ENCODE results near the gene PCNX3.
A peak's percentile ranks its signal among the peaks of the same experiment; 100 is the strongest.
"Not testable (repeated sequence)": the region's sequence is repeated elsewhere in the genome, so short reads cannot be mapped to it uniquely, and the experiment has no call there.

Gene PCNX3

GRCh38 chr11:65661599-65662246, 46.1 kb downstream of the PCNX3 start:
- no peak for DNase-seq
- TF ChIP-seq POLR2A (IDR thresholded peaks at IDR 0.05; ENCODE audit: low read length) (no peak), GATA1 (IDR thresholded peaks at IDR 0.05; ENCODE audit: low read depth, low read length) (no peak)

GRCh38 chr11:65662247-65662798, 46.7 kb downstream of the PCNX3 start:
- TF ChIP-seq POLR2A (IDR thresholded peaks at IDR 0.05; ENCODE audit: low read length) (no peak), GATA1 (IDR thresholded peaks at IDR 0.05; ENCODE audit: low read depth, low read length) (no peak)
- no peak for DNase-seq

- TF ChIP-seq GATA1 (IDR thresholded peaks at IDR 0.05; ENCODE audit: low read depth, low read length) (no peak), POLR2A (IDR thresholded peaks at IDR 0.05; ENCODE audit: low read length) (peak; percentile 83)
- DNase-seq, result peak; percentile 94 to 97
Measured at GRCh38 chr11:65662799-65663638, 47.4 kb downstream of the PCNX3 start, which contains the start of gene RELA. Gene RELA, minus strand, starts transcription at chr11:65662916. Its CDS starts 84 bp downstream, at chr11:65662832.

GRCh38 chr11:65663639-65664200, 48.1 kb downstream of the PCNX3 start:
- no peak for TF ChIP-seq GATA1 (IDR thresholded peaks at IDR 0.05; ENCODE audit: low read depth, low read length)
- TF ChIP-seq POLR2A (IDR thresholded peaks at IDR 0.05; ENCODE audit: low read length), result no peak
- DNase-seq, result peak in 1 of 2 experiments; percentile 75

- no peak for DNase-seq
- no peak for TF ChIP-seq POLR2A (IDR thresholded peaks at IDR 0.05; ENCODE audit: low read length)
- TF ChIP-seq GATA1 (IDR thresholded peaks at IDR 0.05; ENCODE audit: low read depth, low read length), result no peak
Measured at GRCh38 chr11:65672180-65672860, 56.7 kb downstream of the PCNX3 start.

GRCh38 chr11:65672982-65673381, 57.4 kb downstream of the PCNX3 start:
- DNase-seq, result no peak
- TF ChIP-seq GATA1 (IDR thresholded peaks at IDR 0.05; ENCODE audit: low read depth, low read length) (no peak), POLR2A (IDR thresholded peaks at IDR 0.05; ENCODE audit: low read length) (no peak)

GRCh38 chr11:65680192-65680743, 64.7 kb downstream of the PCNX3 start:
- no peak for TF ChIP-seq POLR2A (IDR thresholded peaks at IDR 0.05; ENCODE audit: low read length)
- TF ChIP-seq GATA1 (IDR thresholded peaks at IDR 0.05; ENCODE audit: low read depth, low read length), result no peak
- no peak for DNase-seq

- DNase-seq, result not testable (repeated sequence)
Measured at GRCh38 chr11:65683480-65683879, 67.9 kb downstream of the PCNX3 start.

GRCh38 chr11:65685981-65686380, 70.4 kb downstream of the PCNX3 start:
- TF ChIP-seq GATA1 (IDR thresholded peaks at IDR 0.05; ENCODE audit: low read depth, low read length), result no peak
- no peak for TF ChIP-seq POLR2A (IDR thresholded peaks at IDR 0.05; ENCODE audit: low read length)
- DNase-seq, result no peak
